Stomach (tissue), 9 donors: ENCODE data around the gene CLIC1. TPM values are rescaled to one million over a fixed set of nuclear protein-coding genes. Genes with fewer than 3 reads are reported as not detected.

ENCODE experiments used
- DNase-seq, 2 donors: peaks; one replicate each; pipeline versions ENCODE4 v3.0.0 to v3.0.0-alpha.2; 2013 to 2019
- H3K27ac ChIP-seq, 5 donors: fragments of 200-600 bp in 4 of 5; sonication (generic) in 4 of 5; one replicate each; pipeline ENCODE4 v1.5.1; 2013 to 2019; ENCODE audit warnings: mild to moderate bottlenecking in 1 of 5, moderate library complexity in 1 of 5
- H3K27me3 ChIP-seq, 3 donors: fragments of 200-600 bp; sonication (generic); one replicate each; pipeline ENCODE4 v1.5.1; 2017 to 2019; ENCODE audit warnings: mixed run types in 1 of 3
- H3K36me3 ChIP-seq, 4 donors: fragments of 200-600 bp; sonication (generic); 1 replicate in 3 of 4; 2 replicates in 1 of 4; pipeline ENCODE4 v1.5.1; 2016 to 2019
- H3K4me1 ChIP-seq, 4 donors: fragments of 200-600 bp; sonication (generic); one replicate each; pipeline ENCODE4 v1.5.1; 2016 to 2019
- H3K4me3 ChIP-seq, 4 donors: fragments of 200-600 bp; sonication (generic) in 3 of 4; one replicate each; pipeline ENCODE4 v1.5.1; 2016 to 2019; ENCODE audit warnings: mild to moderate bottlenecking in 1 of 4
- H3K9me3 ChIP-seq, 4 donors: fragments of 200-600 bp; sonication (generic); one replicate each; pipeline ENCODE4 v1.5.1; 2016 to 2019
- CTCF ChIP-seq, 7 experiments: fragments of 450-650 bp in 4 of 7; fragments of 200-600 bp in 3 of 7; sonication (generic) in 3 of 7; IDR thresholded peaks; one replicate each; pipeline ENCODE4 v1.5.1; 2016 to 2019; ENCODE audit warnings: antibody characterized with exemption in 7 of 7, control low read depth in 2 of 7, mild to moderate bottlenecking in 1 of 7
- EP300 ChIP-seq: sonication (generic); formaldehyde crosslinking; IDR thresholded peaks from one replicate; pipeline ENCODE4 v1.6.1; 2017; ENCODE audit warnings: antibody characterized with exemption
- POLR2A ChIP-seq, 4 donors: fragments of 450-650 bp; IDR thresholded peaks; one replicate each; pipeline ENCODE4 v1.6.1; 2016; ENCODE audit warnings: antibody characterized with exemption in 4 of 4, control low read depth in 2 of 4, mild to moderate bottlenecking in 1 of 4, moderate library complexity in 1 of 4
- POLR2AphosphoS5 ChIP-seq, 3 donors: sonication (generic); formaldehyde crosslinking; IDR thresholded peaks; one replicate each; pipeline ENCODE4 v1.6.1; 2016; ENCODE audit warnings: antibody characterized with exemption in 3 of 3
- whole genome bisulfite sequencing, 5 donors: extraction: QIAGEN DNeasy Blood & Tissue Kit in 3 of 5; methylation state at CpG; one replicate each; pipeline versions ENCODE4 v1.1.5 to v1.1.7; 2013 to 2018; 5-methylcytosine and 5-hydroxymethylcytosine counted together
- intact Hi-C: fragments of 100-400 bp; cut with DNase I; formaldehyde crosslinking; loops from one replicate; pipeline ENCODE4 v1.15.1; 2023; ENCODE audit warnings: low total_unique reads
- polyA plus RNA-seq, 3 donors: library from polyadenylated mRNA; stranded (reverse); fragments of 200-250 nt; gene quantifications; one replicate each; pipeline ENCODE4 v1.2.3, GENCODE V29; 2013
- total RNA-seq, 5 donors: library from RNA; depleted of rRNA; stranded (reverse); fragments of >200 nt; gene quantifications; one replicate each; pipeline versions ENCODE4 v1.1.0 to v1.2.3, GENCODE V29; 2014 to 2016
- donor health status: healthy with polysubstance abuse.
- donor health status: Bipolar disorder and iron deficiency.
- donor health status: healthy.

Gene CLIC1
- total and polyA plus RNA-seq, 8 donors, result 33.8 to 597 (median 278) TPM

GRCh38 chr6:31749301-31750036, 13.1 kb upstream of the CLIC1 start:
- Histone ChIP-seq H3K36me3 (peaks cover 0 to 8% (median 4%) of the 10 kb centered on the region in 4 donors), H3K4me1 (no peaks in the 10 kb centered on the region), H3K27me3 (no peaks in the 10 kb centered on the region), H3K9me3 (no peaks in the 10 kb centered on the region), H3K27ac (no peak overlapping the region), H3K4me3 (no peak overlapping the region)
- WGBS, 5 donors, result 72 to 83% (median 78%) methylated on average over 8 of the region's 8 CpGs
- intact Hi-C loops, result no loop called here
- TF ChIP-seq CTCF (IDR thresholded peaks at IDR 0.05), result no peak
- no peak for TF ChIP-seq EP300
- no peak for TF ChIP-seq POLR2AphosphoS5 (IDR thresholded peaks at IDR 0.05)
- TF ChIP-seq POLR2A (IDR thresholded peaks at IDR 0.05), result no peak
- peak in 1 of 2 donors; percentile 51 for DNase-seq

- no peak for DNase-seq
- Histone ChIP-seq H3K36me3 (peaks cover 0 to 8% (median 4%) of the 10 kb centered on the region in 4 donors), H3K4me3 (no peak overlapping the region), H3K27ac (no peak overlapping the region), H3K4me1 (peaks cover 8 to 17% (median 11%) of the 10 kb centered on the region in 4 donors), H3K9me3 (no peaks in the 10 kb centered on the region), H3K27me3 (no peaks in the 10 kb centered on the region)
- intact Hi-C loops, result no loop called here
- WGBS, 5 donors, result 63 to 89% (median 71%) methylated on average over 1 of the region's 1 CpG
- no peak for TF ChIP-seq CTCF (IDR thresholded peaks at IDR 0.05)
- no peak for TF ChIP-seq POLR2A (IDR thresholded peaks at IDR 0.05)
- no peak for TF ChIP-seq POLR2AphosphoS5 (IDR thresholded peaks at IDR 0.05)
- no peak for TF ChIP-seq EP300
Observed at GRCh38 chr6:31744422-31744821, 8.1 kb upstream of the CLIC1 start.

GRCh38 chr6:31742894-31743293, 6.6 kb upstream of the CLIC1 start:
- DNase-seq, result no peak
- TF ChIP-seq EP300 (no peak), POLR2AphosphoS5 (IDR thresholded peaks at IDR 0.05) (no peak), CTCF (IDR thresholded peaks at IDR 0.05) (no peak), POLR2A (IDR thresholded peaks at IDR 0.05) (no peak)
- WGBS, 5 donors, result 89 to 96% (median 90%) methylated on average over 3 of the region's 3 CpGs
- Histone ChIP-seq H3K27me3 (no peaks in the 10 kb centered on the region), H3K36me3 (peaks cover 0 to 8% (median 4%) of the 10 kb centered on the region in 4 donors), H3K9me3 (no peaks in the 10 kb centered on the region), H3K4me3 (no peak overlapping the region), H3K4me1 (peaks cover 21 to 33% (median 26%) of the 10 kb centered on the region in 4 donors), H3K27ac (no peak overlapping the region)
- intact Hi-C loops, result no loop called here

- no peak for DNase-seq
- no peaks in the 10 kb centered on the region for H3K9me3 ChIP-seq
- peaks cover 31 to 44% (median 37%) of the 10 kb centered on the region in 4 donors for H3K4me1 ChIP-seq
- TF ChIP-seq CTCF (IDR thresholded peaks at IDR 0.05), result no peak
- TF ChIP-seq EP300, result no peak
- no peak overlapping the region for H3K4me3 ChIP-seq
- intact Hi-C loops, result no loop called here
- no peak overlapping the region for H3K27ac ChIP-seq
- peaks cover 0 to under 1% (median 0%) of the 10 kb centered on the region in 4 donors for H3K36me3 ChIP-seq
- 52 to 65% (median 59%) methylated on average over 2 of the region's 2 CpGs for WGBS, 5 donors
- no peaks in the 10 kb centered on the region for H3K27me3 ChIP-seq
Observed at GRCh38 chr6:31741815-31742214, 5.5 kb upstream of the CLIC1 start.
